Activated CD4-positive, alpha-beta T cell treated with anti-CD3 and anti-CD28 coated beads for 36 hours (primary cell): Measurements from ENCODE around the gene C1orf87. TPM values are rescaled to one million over a fixed set of nuclear protein-coding genes. Genes with fewer than 3 reads are reported as not detected.

Source experiments
- ATAC-seq: fragments of 200-7000 bp; cut with Tn5 transposase; one replicate; pipeline ENCODE4 v1.10.0; 2021; ENCODE audit warnings: mild to moderate bottlenecking, moderate library complexity
- CTCF ChIA-PET: fragments of 350-600 bp; sonication (Branson Sonifier 250); formaldehyde crosslinking; loops from one replicate; lab custom pipeline; 2021; ENCODE audit warnings: antibody characterized with exemption; lab: Charles Lee
- POLR2A ChIA-PET: fragments of 350-600 bp; sonication (Branson Sonifier 250); formaldehyde crosslinking; loops from one replicate; lab custom pipeline; 2021; ENCODE audit warnings: antibody characterized with exemption, inconsistent platforms; lab: Charles Lee
- DNase-seq: peaks from one replicate; pipeline ENCODE4 v3.0.0-alpha.2; 2020
- H3K27ac Mint-ChIP-seq: one replicate; pipeline ENCODE4 v1.8.0; 2021; ENCODE audit warnings: mixed read lengths
- H3K27me3 Mint-ChIP-seq: one replicate; pipeline ENCODE4 v1.8.0; 2021; ENCODE audit warnings: mixed read lengths
- H3K36me3 Mint-ChIP-seq: one replicate; pipeline ENCODE4 v1.8.0; 2021; ENCODE audit warnings: low read depth, mixed read lengths
- H3K4me1 Mint-ChIP-seq: one replicate; pipeline ENCODE4 v1.8.0; 2021; ENCODE audit warnings: mixed read lengths
- H3K4me3 Mint-ChIP-seq: one replicate; pipeline ENCODE4 v1.8.0; 2021; ENCODE audit warnings: mild to moderate bottlenecking, moderate library complexity, mixed read lengths
- H3K9me3 Mint-ChIP-seq: one replicate; pipeline ENCODE4 v1.8.0; 2021; ENCODE audit warnings: low read depth, mixed read lengths
- intact Hi-C, 2 experiments: fragments of 100-400 bp; cut with DNase I in 1 of 2; cut with micrococcal nuclease in 1 of 2; formaldehyde crosslinking; loops; one replicate each; pipeline versions ENCODE4 v1.14.2 to v1.15.1; 2022 to 2024; cut with DNase I, micrococcal nuclease
- total RNA-seq, 2 experiments: library from RNA; stranded (reverse); gene quantifications; one replicate each; pipeline ENCODE4 v1.2.3, GENCODE V29; 2021

C1orf87 gene
- total RNA-seq, 2 experiments from 2014 or later: not detected

DNA sequence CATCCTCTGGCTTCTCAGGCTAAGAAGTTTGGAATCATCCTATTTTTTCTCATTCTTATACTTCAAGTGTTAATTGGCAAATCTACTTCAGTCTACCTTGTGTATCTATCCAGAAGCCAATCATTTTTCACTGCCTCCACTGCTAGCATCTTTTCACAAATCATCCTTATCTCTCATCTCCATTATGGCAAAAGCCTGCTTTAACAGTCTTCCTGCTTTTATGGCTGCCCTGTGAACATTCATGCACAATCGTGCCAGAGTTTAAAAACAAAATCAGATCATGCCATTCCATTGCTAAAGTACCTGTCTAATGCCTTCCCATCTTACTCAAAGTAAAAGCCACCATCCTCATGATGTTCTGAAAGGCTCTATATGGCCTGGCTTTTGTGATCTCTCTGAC is 127.8 kb downstream of the C1orf87 start:
- POLR2A ChIA-PET: no interaction called here

More for the DNA sequence above, 127.8 kb downstream of the C1orf87 start:
- Mint-ChIP-seq H3K27ac (no peak overlapping the region), H3K36me3 (no peaks in the 10 kb centered on the region), H3K4me3 (no peak overlapping the region), H3K4me1 (no peaks in the 10 kb centered on the region), H3K27me3 (peaks cover 9% of the 10 kb centered on the region), H3K9me3 (no peaks in the 10 kb centered on the region)
- intact Hi-C loops: no loop called here
- CTCF ChIA-PET: interaction anchor here (1.4 to 3.0 kb wide), 6 partner anchors 18 to 162 kb away, joined by 3 to 119 read pairs (median 6); no protein-coding TSS in a partner anchor
- no peak for DNase-seq
- no peak for ATAC-seq

Other genes starting within 250 kb of the C1orf87 start
- 1 to 10 TPM; 1.3 to 1.6 TPM for gene CYP2J2, start 147.0 kb downstream of the C1orf87 start, total RNA-seq